HTERT RPE-1 (cell line): ENCODE data around the gene ABCG2.
"Not testable (repeated sequence)": the region's sequence is repeated elsewhere in the genome, so short reads cannot be mapped to it uniquely, and the experiment has no call there.

Source experiments
- in situ Hi-C: fragments of 300-500 bp; cut with MboI; formaldehyde crosslinking; loops from 4 replicates; pipeline ENCODE4 v1.14.3; 2020; ENCODE audit warnings: low sequenced_read_pairs

The ABCG2 gene

GRCh38 chr4:88119943-88120342 lies 38.5 kb downstream of the ABCG2 start:
- in situ Hi-C loops = no loop called here

- in situ Hi-C loops = no loop called here
Observed at GRCh38 chr4:88115587-88115986, 42.9 kb downstream of the ABCG2 start.

GRCh38 chr4:88112856-88113255 lies 45.6 kb downstream of the ABCG2 start:
- in situ Hi-C loops = no loop called here

DNA sequence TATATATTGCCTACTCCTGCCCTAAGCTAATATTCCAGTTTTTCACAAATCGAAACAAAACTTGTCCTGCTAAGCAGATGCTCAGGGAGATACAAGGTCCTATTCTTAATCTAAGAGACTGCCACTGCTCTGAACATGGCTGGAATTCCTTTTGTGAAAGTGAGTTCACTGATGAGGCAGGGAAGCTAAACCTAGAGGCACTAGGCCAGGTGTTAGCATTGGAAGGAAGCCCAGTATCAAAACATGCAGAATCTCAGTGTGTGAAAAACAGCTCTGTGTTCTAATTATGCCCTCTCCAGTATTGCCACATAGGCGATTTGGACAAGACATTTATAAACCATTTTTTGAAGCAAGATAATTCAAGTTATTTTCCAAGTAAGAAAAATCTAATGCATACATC lies 47.6 kb downstream of the ABCG2 start:
- in situ Hi-C loops = no loop called here

- in situ Hi-C loops = no loop called here
Observed at GRCh38 chr4:88109123-88109881, 49.1 kb downstream of the ABCG2 start.

GRCh38 chr4:88108747-88109122 lies 49.7 kb downstream of the ABCG2 start:
- in situ Hi-C loops = no loop called here

DNA sequence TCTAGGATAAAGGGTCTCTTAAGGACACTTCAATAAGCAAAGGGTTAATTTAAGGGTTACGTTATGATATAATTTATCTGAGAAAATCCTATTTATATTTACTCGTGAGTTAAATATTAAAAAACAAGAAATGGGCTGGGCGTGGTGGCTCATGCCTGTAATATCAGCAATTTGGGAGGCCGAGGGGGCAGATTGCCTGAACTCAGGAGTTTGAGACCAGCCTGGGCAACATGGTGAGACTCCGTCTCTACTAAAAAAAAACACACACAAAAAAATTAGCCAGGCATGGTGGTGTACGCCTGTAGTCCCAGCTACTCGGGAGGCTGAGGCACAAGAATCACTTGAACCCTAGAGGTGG lies 50.4 kb downstream of the ABCG2 start:
- in situ Hi-C loops = not testable (repeated sequence)

DNA sequence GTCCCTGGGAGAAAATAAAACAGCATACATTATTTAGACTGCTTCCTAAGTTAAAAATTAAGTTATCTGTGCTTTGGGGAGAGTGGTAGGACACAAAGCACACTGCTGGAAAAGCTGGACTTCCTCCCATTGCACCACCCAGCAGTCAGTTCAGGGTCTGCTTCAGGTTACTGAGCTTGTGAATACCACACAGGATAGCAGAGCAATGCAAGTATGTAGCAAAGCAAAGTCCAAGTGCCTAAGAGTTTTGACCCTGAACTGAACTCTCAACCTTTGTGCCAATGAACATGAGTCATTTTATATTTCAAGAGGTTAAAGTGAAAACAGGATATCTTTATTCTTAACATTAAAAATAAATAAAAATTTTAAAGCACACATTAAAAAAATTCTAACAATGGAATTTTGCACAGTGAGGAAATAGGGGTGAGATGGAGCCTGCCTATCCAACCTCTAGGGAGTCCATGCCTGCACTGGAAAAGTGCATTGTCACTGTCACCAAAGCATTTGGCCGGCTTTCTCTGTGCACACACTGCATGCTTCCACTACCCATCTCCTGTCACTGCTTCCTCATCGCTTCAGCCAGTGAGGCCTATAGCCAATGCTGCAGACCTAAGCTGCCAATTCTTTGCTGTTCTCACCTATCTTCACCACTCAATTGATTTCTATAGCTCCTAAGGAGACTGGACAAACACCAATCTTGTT lies 50.9 kb downstream of the ABCG2 start:
- in situ Hi-C loops = no loop called here

DNA sequence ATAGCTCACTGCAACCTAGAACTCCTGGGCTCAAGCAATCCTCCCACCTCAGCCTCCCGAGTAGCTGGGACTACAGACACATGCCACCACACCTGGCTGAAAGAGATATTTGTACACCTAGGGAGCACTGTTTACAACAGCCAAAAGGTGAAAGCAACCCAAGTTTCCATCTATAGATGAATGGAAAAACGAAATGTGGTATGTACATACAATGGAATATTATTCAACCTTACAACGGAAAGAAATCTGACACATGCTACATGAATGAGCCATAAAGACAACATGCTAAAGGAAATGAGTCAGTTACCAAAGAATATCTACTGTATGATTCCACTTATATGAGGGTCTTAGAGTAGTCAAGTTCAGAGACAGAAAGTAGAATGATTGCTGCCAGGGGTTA lies 52.2 kb downstream of the ABCG2 start:
- in situ Hi-C loops = no loop called here

GRCh38 chr4:88104902-88105610 lies 53.4 kb downstream of the ABCG2 start:
- in situ Hi-C loops = no loop called here

DNA sequence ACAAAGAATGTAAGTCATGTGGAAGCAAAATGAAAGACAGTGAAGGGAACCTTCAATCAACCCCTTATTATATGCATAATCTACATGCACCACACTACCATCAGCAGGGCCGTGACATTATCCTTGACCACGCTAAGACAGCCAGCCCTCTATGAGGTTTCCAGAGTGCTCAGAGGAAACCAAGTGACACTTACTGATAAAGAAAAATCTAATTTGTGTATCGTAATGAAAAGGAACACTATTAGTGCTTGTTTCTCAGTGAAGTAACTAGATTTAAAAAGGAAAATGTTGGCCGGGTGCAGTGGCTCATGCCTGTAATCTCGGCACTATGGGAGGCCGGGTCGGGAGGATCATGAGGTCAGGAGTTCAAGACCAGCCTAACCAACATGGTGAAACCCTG lies 56.4 kb downstream of the ABCG2 start:
- in situ Hi-C loops = no loop called here

GRCh38 chr4:88101165-88101564 lies 57.3 kb downstream of the ABCG2 start:
- in situ Hi-C loops = no loop called here

DNA sequence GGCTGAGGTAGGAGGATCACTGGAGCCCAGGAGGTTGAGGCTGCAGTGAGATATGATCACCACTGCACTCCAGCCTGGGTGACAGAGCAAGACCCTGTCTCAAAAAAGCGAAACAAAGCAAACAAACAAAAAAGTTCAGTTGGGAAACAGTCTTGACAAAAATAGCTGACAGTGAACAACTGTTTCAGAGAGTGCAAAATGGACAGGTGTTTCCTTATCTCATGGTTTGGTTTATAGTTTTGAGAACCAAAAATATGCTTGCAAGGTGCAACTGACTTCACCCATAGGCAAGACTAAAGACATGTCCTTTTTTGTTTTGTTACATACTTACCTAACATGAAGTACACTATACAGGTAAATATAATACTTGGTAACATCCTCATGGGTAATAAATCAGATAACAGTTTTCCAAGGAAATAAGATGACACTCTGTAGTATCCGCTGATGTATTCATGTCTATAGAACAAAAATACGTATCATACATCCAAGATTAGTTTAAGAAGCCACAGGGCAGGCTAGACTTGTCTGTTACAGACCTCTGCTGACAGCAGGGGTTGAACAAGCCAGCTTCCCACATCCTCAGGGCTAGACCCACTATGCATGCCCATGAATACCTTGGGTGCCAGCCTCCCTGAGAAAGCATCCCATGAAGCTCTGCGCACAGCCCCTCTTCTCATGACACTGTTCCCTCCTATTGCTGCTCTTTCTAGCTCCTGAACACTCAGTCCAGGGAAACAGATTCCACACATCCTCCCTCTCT lies 59.3 kb downstream of the ABCG2 start:
- in situ Hi-C loops = no loop called here

DNA sequence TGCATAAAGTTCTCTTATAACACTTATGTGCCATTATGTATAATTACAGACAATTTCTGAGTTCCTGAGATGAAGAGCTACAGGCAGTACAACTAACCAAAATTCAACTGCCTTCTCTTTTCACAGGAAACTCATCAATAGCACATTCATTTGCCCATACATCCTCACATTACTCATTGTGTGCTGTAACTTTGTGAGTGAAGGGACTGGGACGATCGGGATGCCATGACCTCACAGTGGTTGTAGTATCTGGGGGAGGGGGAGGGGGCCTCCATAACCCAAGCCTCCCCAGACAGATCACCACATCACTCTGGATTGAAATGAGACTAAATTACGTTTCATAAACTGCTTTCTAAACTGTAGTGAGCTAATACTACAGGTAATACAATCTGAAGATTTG lies 60.7 kb downstream of the ABCG2 start:
- in situ Hi-C loops = no loop called here

DNA sequence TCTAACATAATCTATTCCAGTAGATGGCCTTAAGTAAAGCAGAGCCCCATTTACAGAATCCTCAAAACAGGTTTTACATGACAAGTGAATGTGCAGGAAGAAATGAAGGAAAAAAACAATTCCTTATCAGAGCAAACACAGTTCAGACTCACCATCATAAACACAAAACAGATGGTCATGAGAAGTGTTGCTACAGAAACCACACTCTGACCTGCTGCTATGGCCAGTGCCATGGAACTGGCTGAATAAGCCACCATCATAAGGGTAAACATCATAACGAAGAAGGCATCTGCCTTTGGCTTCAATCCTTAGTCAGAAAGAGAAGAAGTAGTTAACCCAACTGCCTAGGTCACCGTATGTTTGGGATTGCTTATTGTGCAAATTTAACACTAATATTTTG lies 61.1 kb downstream of the ABCG2 start:
- in situ Hi-C loops = no loop called here

DNA sequence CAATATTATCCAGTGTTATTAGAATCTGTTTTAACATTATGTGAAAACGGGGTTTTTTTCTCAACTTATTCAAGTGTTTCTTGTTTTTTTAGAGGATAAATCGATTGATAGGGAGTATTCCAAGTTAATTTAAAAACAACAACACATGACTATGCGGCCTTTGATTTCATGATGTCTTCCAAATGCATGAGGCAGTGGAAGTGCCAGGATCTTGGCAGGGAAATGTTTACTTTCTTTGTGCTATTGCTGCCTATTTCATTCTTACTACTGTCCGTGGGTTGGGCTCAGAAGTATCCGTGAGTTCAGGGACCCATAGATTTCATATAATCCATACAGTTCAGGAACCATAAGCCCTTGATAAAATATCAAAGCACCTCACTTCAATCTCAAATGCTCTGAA lies 64.6 kb downstream of the ABCG2 start:
- in situ Hi-C loops = no loop called here

GRCh38 chr4:88091378-88091777 lies 67.1 kb downstream of the ABCG2 start:
- in situ Hi-C loops = no loop called here

- in situ Hi-C loops = no loop called here
Observed at GRCh38 chr4:88090898-88091297, 67.5 kb downstream of the ABCG2 start.

DNA sequence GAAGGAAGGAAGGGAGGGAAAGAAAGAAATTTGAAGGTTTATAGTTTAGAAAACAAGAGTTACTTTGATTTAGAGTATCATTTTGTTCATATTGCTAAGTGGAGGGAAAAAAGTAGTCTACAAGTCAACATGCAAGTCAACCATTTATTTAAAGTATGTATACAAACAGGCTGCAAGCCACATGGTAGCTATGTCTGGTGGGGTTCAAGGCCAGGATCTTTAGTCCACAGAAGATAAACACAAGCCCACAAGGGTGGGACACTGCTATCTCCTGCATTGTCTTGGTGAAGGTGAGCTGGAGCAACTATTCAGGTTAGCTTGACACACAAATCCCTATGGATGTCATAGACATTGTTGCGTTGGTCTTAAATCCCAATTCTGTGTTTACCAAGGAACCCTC lies 71.4 kb downstream of the ABCG2 start:
- in situ Hi-C loops = no loop called here

- in situ Hi-C loops = no loop called here
Observed at GRCh38 chr4:88080626-88081025, 77.8 kb downstream of the ABCG2 start.

DNA sequence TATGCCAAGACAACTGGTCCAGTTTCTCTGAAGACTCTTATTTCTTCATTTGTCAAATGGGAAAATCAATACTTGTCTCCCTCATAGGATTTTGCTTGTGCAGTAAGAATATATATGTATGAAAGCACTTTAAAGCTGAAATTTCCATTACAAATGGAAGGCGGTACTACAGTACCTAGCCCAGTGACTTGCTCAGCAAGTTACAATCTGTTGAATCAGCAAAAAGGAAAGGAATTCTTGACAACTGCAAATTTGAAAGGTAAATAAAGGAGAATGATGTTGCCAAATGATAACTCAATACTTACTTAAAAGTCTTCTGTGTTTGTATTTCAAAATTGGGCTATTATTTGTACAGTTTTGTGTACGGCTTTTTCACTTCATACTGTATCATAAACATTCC lies 79.9 kb downstream of the ABCG2 start:
- in situ Hi-C loops = no loop called here
